Fibroblast of peridontal ligament (primary cell): ENCODE results near the gene ZNF541.
"Not testable (repeated sequence)": the region's sequence is repeated elsewhere in the genome, so short reads cannot be mapped to it uniquely, and the experiment has no call there.

ENCODE experiments used
- DNase-seq: peaks from one replicate; pipeline ENCODE4 v3.0.0-alpha.2; 2010; ENCODE audit errors: extremely low read depth

Gene ZNF541

DNA sequence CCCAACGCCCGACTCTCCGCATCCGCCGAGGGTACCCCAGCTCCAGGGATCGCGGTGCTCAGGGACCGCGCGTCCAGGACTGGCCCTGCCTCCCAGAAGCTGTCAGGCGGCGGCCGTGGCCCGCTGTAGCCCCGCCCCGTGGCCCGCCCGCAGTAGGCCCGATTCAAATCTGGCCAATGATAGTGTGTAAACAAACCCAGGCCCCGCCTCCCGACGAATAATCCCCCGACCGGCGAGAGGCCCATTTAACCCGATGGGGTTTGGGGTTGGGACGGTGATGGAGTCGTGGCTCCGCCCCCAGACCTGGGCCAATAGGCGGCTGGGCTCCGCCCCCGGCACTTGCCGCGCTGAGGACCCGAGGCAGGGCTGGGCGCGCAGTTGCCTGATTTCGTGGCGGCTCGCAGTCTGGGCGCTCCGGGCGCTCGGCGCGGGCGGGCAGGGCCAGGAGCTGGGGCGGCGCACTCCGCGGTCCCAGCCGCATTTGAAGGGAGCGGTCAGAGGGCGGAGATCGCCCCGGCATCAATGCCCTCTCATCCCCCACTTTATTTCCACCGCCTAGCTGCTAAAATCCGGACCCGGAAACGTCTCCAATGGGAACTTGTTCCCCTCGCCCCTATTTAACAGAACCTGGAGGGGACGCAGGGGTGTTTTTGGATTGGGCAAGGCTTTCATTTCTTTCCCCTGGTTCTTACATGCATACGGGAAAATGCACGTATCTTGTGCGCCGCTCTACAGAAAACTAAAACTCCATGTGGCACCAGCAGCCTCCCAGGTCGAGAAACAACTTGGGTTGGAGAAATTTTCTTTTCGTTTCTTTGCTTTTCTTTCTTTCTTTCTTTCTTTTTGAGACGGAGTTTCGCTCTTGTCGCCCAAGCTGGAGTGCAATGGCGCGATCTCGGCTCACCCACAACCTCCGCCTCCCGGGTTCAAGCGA is 27.6 kb upstream of the ZNF541 start:
- DNase-seq, result peak; percentile 98

DNA sequence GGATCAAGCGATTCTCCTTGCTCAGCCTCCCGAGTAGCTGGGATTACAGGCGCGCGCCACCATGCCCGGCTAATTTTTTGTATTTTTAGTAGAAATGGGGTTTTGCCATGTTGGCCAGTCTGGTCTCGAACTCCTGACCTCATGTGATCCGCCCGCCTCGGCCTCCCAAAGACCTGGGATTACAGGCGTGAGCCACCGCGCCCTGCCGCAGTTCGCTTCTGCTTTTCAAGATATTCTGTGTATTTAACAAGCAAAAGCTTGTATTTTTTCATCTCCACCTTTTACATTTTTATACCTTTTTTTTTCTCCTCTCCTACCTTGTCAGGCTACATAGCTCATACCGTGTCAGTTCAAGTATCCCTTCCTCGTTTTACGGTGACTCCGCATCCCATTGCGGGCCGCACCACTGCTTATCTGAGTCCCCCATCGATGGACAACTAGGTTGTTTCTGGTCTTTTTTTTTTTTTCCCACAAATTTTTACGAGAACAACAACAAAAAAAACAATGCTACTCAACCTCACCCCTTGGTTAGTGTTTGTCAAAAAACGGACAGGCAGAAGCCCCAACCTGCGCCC is 26.8 kb upstream of the ZNF541 start:
- peak; percentile 31 for DNase-seq

DNA sequence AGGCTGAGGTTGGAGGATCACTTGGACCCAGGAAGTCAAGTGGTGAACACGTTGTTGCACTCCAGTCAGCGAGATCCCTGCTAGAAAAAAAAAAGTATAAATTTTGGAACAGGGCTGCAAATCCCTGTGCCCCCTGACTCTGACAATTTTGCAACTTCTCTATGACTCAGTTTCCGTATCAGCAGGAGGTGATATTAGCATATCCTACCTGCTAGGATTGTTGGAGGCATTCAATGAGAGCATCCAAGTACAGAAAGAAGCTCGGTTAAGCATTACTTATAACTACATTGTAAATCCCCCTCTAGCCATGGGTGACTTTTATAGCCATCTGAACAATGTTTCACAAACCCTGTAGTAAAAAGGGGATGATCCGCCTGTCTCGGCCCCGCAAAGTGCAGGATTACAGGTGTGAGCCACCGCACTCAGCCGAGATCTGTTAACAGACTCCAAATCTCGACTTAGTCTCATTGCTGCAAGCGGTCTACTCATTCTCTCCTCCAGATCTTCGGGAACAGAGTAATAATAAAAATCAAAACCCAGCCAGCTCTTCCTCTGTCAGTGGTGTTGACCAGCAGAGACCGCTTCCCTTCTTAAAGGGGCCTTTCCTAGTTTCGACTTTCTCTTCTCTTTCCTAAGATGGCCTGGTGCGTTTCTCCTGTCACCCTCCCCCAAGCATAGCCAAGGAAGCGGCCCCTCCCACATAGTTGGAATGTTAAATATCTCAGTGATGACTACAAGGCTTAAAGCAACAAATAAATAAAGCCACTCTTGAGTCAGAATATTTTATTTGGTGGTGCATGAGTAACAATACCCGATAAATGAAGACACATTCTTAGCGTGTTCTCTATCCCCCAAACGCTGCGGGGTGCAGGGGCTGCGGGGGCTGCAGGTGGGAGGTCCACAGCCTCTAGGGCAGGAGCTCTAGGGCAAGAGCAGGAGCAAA is 25.7 kb upstream of the ZNF541 start:
- peak; percentile 95 for DNase-seq

DNA sequence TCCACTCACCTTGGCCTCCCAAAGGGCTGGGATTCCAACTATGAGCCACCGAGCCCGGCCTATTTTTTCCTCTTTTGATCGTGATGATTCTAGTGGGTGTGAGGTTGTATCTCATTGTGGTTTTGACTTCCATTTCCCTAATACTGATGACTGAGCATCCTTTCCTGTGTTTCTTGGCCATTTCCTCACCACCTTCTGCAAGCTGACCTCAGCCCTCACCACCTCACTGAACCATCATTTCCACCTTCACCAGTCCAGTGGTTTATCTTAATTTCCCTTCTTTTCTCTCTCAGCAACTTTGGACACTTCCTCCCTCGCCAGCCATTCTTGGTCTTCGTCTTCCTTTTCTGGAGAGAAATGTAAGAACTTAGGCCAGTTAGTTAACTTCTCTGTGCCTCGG is 23.0 kb upstream of the ZNF541 start:
- no peak for DNase-seq

- DNase-seq, result no peak
Measured at GRCh38 chr19:47593860-47594259, 20.9 kb upstream of the ZNF541 start.

DNA sequence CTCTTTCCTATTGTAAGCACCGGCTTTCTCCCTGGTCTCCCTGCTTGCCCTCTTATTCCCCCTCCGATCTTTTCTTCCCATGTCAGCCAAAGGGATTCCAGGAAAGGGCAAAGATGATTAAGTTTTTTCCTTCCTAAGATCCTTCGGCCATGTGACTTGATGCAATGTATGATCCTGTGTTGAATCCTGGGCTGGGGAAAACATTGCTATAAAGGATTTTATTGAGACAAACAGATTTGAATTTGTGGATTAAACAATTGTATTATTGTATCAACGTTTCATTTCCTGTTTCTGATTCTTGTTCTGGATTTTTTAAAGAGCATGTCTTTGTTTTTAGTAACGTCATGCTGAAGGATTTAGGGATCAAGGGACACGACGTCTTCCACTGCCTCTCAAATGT is 16.9 kb upstream of the ZNF541 start:
- DNase-seq, result no peak

- no peak for DNase-seq
Measured at GRCh38 chr19:47587295-47587694, 14.3 kb upstream of the ZNF541 start.

GRCh38 chr19:47583161-47583560 is 10.2 kb upstream of the ZNF541 start:
- not testable (repeated sequence) for DNase-seq

- peak; percentile 87 for DNase-seq
Measured at GRCh38 chr19:47582320-47582909, 9.5 kb upstream of the ZNF541 start.

- no peak for DNase-seq
Measured at GRCh38 chr19:47581605-47582319, 8.8 kb upstream of the ZNF541 start.

- DNase-seq, result no peak
Measured at GRCh38 chr19:47580397-47580796, 7.4 kb upstream of the ZNF541 start.

GRCh38 chr19:47572635-47573034 is 313 bp downstream of the ZNF541 start:
- no peak for DNase-seq

DNA sequence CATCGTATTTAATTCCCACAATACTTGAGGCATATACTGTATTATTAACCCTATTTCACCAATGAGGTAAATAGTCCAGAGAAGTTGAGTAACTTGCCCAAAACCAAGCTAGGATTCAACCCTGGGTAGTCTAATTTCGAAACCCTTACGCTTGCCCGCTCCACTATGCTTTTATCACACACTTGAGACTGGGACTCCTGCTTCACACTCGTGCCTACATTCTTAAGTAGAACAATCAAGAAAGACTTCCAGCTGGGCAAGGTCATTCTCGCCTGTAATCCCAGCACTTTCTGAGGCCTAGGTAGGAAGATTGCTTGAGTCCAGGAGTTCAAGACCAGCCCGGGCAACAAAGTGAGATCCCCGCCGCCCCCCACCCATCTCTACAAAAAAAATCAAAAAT is 3.6 kb downstream of the ZNF541 start:
- DNase-seq, result no peak

DNA sequence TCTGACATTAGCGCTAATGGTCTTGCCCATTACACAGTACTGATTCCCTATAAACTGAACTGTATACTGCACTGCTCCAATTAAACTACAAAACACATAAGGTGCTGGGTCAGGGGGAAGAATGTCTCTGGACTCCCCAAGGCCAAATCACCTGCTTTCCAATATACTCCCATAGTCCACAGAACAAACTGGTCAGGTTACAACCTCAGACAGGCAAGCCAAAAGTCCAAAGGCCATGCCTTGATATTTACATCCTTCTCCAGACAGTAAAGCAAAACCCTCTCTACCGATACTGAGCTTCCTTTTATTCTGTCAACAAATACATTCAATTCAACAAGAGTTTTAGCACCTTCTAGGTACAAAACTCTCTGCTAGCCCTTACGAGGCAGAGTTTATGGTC is 8.9 kb downstream of the ZNF541 start:
- no peak for DNase-seq

DNA sequence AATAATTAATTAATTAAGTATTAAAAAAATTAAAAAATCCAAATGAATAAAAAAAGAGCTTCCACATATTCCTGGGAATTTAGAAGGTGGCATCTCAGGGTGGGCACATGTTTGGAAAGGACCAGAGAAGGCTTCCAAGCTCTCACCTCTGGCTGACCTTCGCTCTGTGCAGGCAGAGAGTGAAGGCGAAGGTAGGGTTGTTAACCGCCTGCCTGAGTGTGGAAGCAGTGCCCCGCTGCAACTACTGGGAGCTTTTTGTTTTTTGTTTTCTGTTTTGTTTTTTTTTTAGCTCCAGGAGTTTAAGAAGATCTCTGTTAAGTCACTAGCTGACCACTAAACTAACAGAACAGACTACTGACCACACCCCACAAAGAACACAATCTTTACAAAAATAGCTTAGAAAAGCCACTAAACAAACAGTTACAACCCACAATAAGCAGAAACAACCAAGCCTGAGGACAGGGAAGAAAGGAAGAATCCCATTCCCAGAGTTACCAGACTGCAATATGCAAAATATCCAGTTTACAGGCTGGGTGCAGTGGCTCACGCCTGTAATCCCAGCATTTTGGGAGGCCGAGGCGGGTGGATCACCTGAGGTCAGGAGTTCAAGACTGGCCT is 11.4 kb downstream of the ZNF541 start:
- no peak for DNase-seq

GRCh38 chr19:47560999-47561398 is 11.9 kb downstream of the ZNF541 start:
- DNase-seq, result no peak

- no peak for DNase-seq
Measured at GRCh38 chr19:47550129-47550528, 22.8 kb downstream of the ZNF541 start.

GRCh38 chr19:47549261-47549862 is 23.6 kb downstream of the ZNF541 start:
- no peak for DNase-seq

DNA sequence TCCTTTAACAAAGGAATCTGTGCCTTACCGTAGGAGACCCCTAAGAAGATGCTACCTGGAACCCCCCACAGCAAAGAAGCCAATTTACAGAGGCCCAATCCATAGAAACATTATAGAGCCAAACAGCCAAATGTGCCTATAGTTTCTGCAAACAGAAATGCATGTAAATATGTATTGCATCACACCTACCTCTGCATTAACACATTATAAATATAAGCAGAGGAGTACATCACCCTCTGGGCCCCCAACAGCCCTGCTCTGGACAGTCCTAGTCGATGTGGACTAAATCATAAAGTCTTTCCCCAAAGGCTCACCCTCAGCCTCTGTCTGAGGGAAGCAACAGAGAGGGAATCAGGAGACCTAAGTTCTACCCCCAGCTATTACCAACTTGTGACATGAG is 25.7 kb downstream of the ZNF541 start:
- DNase-seq, result no peak
